NAMALWA (cell line): ENCODE measurements around the gene CREB3.

ENCODE experiments used
- DNase-seq: peaks from one replicate; pipeline ENCODE4 v3.0.0-alpha.2; 2015; ENCODE audit warnings: low spot score

CREB3 gene

GRCh38 chr9:35727676-35728040, 4.8 kb upstream of the CREB3 start:
- no peak for DNase-seq

DNA sequence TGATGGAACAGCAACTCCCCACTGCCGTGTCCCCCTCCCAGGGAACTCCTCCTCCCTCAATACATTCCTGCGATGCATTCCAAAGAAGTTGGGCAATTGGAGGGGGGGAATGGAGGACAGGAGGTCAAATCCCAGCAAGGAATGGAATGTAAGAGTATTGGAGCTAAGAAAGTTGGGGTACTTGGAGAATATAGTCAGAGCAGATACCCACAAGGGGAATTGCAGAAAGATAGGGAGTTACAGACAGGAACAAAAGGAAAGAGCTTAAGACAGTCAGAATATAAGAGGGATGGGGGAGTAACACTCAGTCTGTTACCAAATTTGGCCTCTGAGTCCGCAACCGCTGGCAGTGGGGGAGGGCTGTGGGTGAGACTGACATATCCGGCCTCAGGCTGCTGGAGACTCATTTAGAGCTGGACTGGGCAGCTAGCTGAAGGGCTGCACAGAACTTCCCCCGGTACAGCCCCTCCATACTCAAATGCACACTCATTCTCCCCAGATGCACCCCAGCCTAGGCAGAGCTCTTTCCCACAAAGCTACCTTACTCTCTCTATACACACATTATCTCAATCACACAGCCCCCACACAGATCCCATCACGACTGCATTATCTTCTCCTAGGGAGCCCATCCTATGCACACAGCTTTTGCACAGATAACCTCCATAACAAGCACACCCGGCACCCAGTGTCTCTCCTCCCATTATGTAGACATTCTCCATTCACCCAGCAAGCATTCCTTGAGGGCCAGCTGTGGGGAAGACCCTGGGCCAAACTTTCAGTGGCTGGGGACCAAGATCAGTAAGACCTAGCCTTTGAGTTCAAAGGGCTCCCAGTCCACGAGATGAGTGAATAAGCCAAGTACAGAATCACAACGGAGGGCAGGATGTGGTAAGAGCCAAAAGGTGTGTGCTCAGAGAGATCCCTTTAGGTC, 4.2 kb upstream of the CREB3 start:
- peak; percentile 10 for DNase-seq

DNA sequence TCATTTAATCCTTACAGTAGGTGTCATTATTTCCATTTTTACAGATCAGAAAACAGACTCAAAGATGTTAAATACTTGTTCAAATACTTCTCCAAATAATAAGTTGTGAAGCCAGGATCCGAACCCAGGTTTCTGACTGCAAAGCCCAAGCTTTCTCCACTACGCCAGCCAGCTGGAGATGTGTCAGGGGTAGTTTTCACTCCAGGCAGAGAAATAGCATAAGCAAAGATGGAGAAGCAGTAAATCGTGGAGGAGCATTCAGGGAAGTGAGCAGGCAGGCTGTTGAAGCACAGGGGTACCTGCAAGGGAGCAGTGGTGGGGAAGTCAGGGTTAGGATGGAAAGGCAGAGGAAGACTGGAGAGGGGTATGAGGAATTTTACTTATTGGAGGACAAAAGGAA, 3.4 kb upstream of the CREB3 start:
- DNase-seq, result no peak

DNA sequence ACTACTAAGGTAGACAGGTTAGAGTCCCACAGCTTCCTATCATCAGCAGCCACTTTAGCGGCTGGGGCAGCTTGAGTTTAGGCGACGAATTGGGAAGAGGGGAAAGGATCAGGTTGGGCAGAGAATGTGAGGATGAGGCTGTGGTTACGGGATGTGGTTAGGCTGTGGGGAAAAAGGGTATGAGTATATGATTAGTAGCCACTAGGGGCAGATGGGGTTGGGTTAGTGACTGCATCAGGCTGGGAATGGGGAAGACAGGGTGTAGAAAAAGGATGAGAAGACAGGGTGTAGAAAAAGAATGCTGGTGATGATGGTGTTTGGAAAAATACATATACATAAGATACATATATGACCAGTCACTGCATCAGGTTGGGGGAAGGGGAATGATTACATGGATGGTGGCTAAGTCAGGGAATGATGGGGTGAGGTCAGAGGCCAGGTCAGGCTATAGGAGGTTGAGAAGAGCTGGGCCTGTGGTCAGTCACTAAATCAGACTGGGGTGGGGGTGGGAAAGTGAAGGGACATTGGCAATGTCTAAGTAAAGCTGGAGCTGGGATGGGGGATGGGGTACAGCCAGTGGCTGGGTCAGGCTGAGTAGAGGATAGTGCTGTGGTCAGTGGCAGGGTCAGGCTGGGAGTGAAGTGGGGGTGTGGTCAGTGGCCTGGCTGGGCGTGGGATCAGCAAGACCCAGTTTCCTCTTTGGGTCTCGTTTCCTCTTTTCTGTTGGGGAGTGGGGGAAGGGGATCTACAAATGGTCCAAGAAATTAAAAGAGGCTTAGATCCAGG, 2.6 kb upstream of the CREB3 start:
- peak; percentile 61 for DNase-seq

- DNase-seq, result no peak
These were observed 2.0 kb upstream of the CREB3 start for GRCh38 chr9:35730486-35730854.

- peak; percentile 46 for DNase-seq
These were observed 866 bp upstream of the CREB3 start for GRCh38 chr9:35731415-35732184.

- peak; percentile 74 for DNase-seq
These were observed 505 bp downstream of the CREB3 start for GRCh38 chr9:35732800-35733541.

DNA sequence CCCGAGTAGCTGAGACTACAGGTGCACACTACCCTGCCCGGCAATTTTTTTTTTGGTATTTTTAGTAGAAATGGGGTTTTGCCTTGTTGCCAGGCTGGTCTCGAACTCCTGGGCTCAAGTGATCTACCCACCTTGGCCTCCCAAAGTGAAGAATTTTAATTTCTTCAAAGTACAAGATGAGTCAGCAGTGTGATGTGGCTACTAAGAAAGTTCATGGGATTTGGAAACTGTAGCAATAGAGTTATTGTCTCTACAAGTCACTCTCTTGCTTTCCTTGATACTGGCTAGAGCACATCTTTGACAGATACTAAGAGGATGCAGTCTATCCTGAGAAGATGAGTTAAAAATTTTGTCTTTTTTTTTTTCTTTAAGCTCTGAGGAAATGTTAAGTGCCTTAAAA, 1.6 kb downstream of the CREB3 start:
- no peak for DNase-seq

- DNase-seq, result peak; percentile 91
These were observed 3.8 kb downstream of the CREB3 start for GRCh38 chr9:35736201-35736633.

GRCh38 chr9:35737143-35737542, 4.7 kb downstream of the CREB3 start:
- DNase-seq, result no peak

DNA sequence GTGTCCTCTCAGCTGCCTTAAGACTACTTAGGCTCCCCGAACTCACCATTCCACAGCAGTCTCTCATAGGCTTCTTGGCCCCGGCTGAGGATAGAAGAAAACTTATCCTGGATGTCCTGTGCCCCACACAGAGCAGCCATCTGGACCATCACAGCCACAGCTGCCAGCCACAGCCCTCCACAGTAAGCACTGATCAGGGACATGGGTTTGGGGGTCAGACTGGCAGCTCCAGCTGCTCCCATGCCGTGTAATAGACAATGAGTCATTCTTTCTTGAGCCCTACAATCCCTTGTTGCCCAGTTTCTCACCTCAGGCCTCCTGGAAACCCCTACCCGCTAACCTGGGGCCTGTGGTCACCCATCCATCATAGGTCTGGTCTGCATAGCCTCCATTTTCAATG, 5.7 kb downstream of the CREB3 start:
- DNase-seq, result no peak

DNA sequence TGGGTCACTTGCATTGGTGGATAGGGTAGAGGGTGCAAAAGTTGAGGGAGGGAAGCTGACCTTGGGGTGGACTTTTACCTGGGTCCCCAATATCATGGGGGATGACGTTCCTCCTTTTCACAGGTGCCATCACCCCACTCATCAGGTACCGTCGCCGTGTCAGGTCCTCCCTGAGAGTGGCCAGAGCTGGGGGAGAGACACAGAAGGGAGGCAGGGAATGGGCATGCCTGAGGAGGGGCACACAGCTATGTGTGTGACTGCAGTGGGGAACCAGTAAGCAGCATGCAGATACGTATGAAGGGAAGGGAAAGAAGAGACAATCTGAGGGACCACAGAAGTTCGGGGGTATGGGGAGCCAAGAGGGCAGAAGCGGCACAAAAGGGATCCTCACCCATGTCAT, 6.5 kb downstream of the CREB3 start:
- DNase-seq, result no peak

DNA sequence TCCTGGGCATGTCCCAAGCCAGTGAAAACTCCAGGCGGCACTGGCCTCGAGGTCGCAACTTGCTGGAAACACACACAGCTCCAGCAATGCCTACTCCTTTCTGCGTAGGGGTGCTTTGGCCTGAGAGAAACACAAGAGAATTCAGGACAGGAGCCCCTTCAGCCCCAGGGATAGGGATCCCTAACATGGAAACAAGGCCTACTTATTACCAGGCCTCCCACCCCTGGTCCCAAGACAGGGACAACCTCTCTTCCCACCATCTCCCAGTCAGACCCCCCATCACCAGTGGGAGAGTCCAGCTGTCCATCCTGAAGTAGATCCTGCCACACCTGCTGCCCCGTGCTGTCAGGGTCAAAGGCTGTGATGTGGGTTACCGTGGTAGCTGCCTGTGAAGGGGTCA, 7.8 kb downstream of the CREB3 start:
- no peak for DNase-seq

DNA sequence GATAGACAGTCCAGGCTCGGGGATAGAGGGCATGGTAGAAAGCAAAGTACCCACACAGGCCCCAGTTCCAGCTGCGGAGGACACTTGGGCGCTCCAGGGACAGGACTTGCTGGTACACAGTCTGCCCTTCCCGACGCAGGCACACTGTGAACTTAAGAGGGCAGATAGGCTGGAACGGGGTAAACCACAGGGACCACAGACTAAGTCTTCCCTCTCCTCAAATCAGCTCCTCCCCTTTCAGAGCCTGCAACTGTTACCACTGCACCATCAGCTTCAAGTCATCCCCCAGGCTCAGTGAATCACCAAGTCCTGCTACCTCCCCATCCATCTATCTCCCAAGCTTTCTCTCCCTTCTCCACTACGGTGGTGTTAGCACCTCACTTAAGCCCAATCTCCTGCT, 9.3 kb downstream of the CREB3 start:
- no peak for DNase-seq

- DNase-seq, result no peak
These were observed 11.0 kb downstream of the CREB3 start for GRCh38 chr9:35743452-35743851.

DNA sequence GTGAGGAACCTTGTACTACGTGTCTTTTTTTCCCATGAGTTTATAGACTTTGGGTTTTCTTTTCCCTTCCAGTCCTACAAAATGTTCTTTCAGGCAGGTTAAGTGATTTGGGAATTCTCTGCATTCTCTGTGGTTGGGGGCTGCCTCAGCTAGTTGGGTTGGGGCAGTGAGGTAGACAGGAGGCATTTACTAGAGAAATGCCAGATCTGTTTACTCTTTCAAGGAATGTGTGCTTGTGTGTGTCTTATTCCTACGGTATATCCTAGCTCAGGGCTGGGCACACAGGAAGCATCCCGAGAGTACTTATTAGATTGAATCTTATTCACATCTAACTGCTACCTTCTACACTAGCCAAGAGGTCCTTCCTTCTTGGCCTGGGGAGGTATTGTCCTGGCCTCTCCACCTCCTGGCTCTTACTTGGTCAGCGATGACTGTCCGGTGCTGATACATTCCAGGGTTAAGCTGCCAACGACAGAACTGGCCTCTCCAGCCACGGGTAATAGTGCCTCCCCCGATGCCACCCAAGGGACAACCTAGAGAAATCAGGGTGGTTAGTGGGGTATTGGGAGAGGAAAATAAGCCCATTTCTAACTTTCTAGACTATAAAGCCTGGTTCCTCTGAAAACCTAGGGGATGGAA, 11.5 kb downstream of the CREB3 start:
- DNase-seq, result no peak

DNA sequence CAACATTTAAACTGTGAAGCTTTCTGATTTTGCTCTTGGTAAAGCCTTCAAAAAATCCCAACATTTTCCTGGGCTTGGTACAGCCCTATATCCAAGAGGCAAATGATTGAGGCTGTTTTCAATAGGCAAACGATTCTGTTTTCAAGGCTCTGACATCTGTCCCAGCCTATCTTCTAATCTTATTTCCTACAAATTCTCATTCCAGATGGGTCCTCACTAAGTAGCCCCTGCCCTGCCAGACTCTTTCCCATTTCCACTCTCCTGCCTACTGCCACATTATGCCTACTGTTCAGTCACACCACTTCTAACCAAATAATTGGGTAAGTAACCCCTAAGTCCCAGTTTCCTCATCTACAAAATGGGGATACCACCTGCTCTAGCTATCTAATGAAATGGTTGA, 13.1 kb downstream of the CREB3 start:
- DNase-seq, result no peak

DNA sequence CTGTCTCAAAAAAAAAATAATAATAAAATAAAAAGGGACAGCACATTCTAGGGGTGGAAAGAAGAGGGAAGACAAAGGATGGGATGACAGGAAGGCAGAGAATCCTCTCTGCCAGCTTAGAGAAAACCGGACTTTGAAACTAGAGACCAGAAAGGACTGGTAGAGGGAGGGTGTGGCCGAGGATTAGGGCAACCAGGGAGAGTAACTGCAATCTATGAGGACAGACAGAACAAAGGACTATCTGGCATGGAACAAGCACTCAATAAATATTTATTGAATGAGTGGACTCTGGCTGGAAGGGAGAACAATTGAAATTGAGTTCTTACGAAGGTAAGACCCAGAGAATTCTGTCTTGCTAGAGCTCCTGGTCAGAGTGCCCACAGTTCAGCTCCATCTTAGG, 14.1 kb downstream of the CREB3 start:
- no peak for DNase-seq

DNA sequence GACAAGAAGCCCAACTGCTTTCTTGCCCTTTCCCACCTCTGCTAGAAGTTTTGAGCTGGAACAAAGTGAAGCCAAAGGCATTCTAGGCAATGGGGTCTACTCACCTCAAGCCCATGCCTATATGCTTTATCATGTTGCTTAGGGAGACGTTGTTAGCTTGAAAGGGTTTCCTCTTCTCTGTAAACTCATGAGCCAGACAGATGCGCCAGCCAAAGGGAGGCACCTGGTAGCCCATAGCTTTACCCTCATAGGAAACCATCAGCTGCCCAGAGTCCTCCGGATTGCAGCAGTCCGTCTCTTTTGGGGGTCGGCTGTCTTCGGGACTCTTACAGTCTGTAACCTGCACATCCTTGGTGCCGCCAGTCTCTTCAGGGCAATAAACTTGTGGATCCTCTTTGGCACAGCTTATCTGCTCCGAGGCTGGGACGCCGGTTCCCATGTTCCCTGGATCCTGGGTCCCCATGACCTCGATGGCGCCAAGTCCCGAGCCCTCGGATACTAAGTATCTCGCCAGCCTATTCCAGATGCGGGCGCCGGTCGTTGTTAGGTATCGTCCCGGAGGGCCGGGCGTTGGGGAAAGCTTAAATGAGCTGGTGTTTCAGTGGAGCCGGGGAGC, 15.9 kb downstream of the CREB3 start:
- DNase-seq, result peak; percentile 60

DNA sequence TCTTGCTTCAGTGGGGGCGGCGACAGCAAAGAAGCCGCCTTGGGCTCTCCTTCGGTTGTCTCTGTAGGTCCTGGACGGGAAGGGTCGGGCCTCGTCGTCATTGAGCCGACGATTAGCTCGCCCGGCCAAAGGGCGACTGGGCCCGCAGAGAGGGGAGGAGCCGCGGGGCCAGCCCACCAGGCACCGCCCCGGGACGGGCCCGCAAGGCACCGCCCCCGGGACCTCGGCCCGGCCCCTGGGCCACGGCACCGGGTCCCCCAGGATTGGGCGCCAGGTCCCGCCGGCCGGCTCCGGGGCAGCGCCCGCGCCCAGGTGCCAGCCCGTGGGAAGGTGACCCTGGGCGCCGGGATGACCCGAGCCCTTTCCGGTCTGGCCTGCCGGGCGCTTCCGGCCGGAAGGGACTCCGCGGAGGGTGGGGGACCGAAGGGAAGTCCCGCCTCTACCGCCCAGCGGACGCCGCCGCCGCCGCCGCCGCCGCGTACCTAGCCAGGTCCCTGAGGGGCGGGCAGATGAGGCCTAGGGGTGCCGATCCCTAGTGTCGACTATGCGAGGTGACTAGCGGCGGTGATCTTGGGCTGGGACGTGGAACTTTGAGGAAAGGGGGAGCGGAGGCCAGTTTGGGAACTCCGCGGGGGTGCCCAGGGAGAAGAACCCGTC, 16.5 kb downstream of the CREB3 start, which contains the start of the genes GBA2 and RGP1:
GBA2 (minus strand) TSS at position 371 of the 657 bp plus-strand sequence. CDS start 524 bp downstream, outside the sequence.
RGP1 (plus strand) TSS at position 430 of the 657 bp plus-strand sequence. CDS start 469 bp downstream, outside the sequence.
- peak; percentile 79 for DNase-seq
